Measurements from ENCODE around the gene ITIH5. TPM values are rescaled to one million over a fixed set of nuclear protein-coding genes. Genes with fewer than 3 reads are reported as not detected.

ITIH5 gene
- total and polyA plus RNA-seq, 2 donors (not counting 1 experiment from before 2014, with no cell fraction given) = not detected

DNA sequence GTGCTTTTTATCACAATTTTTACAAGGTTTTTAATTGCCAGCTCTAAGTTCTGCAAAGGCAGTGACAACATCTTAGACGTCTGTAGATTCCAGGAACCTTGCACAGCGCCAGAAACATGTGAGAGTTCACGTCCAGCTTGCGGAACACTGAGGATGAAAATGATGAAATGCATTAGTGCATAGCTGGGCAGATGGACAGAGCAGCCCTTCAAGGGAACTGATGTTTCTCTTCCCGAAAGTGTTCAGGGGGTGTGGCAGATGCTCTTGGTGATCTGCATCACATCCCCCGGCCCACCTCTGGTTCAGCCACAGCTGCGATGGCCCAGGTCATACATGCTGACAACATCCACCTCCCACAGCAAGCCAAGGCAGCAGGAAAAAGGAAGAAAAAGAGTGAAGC, 40.9 kb downstream of the ITIH5 start:
- no peaks in the 10 kb centered on the region for H4K20me1 ChIP-seq (ENCODE audit: control insufficient read depth, insufficient read depth, low read length, poor library complexity, severe bottlenecking)

DNA sequence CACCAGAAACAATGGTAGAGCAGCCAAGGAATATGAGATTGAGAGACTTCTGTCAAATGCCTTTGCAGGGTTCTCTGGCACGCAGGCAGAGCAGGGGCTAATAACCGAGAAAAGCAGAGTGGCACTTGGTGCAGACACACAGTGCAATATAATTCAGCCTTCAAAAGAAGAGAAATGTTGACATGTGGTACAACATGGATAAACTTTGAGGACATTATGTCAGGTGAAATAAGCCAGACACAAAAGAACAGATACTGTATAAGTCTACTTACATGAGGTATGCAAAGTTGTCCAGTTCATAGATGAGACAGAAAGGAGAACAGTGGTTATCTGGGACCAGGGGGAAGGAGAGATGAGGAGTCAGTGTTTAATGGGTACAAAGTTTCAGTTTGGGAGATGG, 41.8 kb downstream of the ITIH5 start:
- no peak overlapping the region for H3K9ac ChIP-seq (ENCODE audit: low read length)
- H3K27me3 Mint-ChIP-seq = no peaks in the 10 kb centered on the region
- H3K27ac Mint-ChIP-seq = no peak overlapping the region
- 100% methylated on average over 1 of the region's 2 CpGs for WGBS (ENCODE audit: insufficient coverage)
- no peak for TF ChIP-seq EZH2 (IDR thresholded peaks at IDR 0.05; ENCODE audit: borderline replicate concordance, insufficient read depth, low read depth, low read length, poor library complexity, severe bottlenecking)
- TF ChIP-seq, protein P1, sequence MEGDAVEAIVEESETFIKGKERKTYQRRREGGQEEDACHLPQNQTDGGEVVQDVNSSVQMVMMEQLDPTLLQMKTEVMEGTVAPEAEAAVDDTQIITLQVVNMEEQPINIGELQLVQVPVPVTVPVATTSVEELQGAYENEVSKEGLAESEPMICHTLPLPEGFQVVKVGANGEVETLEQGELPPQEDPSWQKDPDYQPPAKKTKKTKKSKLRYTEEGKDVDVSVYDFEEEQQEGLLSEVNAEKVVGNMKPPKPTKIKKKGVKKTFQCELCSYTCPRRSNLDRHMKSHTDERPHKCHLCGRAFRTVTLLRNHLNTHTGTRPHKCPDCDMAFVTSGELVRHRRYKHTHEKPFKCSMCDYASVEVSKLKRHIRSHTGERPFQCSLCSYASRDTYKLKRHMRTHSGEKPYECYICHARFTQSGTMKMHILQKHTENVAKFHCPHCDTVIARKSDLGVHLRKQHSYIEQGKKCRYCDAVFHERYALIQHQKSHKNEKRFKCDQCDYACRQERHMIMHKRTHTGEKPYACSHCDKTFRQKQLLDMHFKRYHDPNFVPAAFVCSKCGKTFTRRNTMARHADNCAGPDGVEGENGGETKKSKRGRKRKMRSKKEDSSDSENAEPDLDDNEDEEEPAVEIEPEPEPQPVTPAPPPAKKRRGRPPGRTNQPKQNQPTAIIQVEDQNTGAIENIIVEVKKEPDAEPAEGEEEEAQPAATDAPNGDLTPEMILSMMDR (IDR thresholded peaks at IDR 0.05) = no peak
- H3K4me3 ChIP-seq (ENCODE audit: control extremely low read depth in 1 of 5, extremely low read depth in 1 of 5, insufficient read depth in 1 of 5, low read depth in 2 of 5, low read length in 4 of 5) = no peak overlapping the region
- ChIA-PET CTCF (interaction anchor here (3.2 kb wide), 1 partner anchor 100 kb away, joined by 9 read pairs; no protein-coding TSS in a partner anchor), POLR2A (no interaction called here)
- intact Hi-C loops (cut with micrococcal nuclease) = no loop called here
- no peaks in the 10 kb centered on the region for H3K79me2 ChIP-seq (ENCODE audit: control insufficient read depth, insufficient read depth, low read length)
- H2AFZ ChIP-seq (ENCODE audit: insufficient read depth, low read depth, low read length, poor library complexity, severe bottlenecking) = no peak overlapping the region
- peaks cover 0 to 4% (median 2%) of the 10 kb centered on the region in 3 donors for H3K9me3 ChIP-seq (ENCODE audit: control extremely low read depth in 1 of 3, control insufficient read depth in 2 of 3, insufficient read depth in 1 of 3, low read length in 2 of 3)
- H3K4me1 Mint-ChIP-seq = no peaks in the 10 kb centered on the region
- no peaks in the 10 kb centered on the region for H3K36me3 ChIP-seq (replicated peaks in 1 of 2; ENCODE audit: control extremely low read depth in 1 of 2, control insufficient read depth in 1 of 2, extremely low read depth in 1 of 2, insufficient read depth in 2 of 2, low read length in 1 of 2)
- H3K27me3 ChIP-seq (replicated peaks in 1 of 4; ENCODE audit: control extremely low read depth in 1 of 4, control insufficient read depth in 3 of 4, insufficient read depth in 4 of 4, low read length in 3 of 4) = no peaks in the 10 kb centered on the region
- H3K4me3 Mint-ChIP-seq = no peak overlapping the region
- H4K20me1 ChIP-seq (ENCODE audit: control insufficient read depth, insufficient read depth, low read length, poor library complexity, severe bottlenecking) = no peaks in the 10 kb centered on the region
- H3K9me3 Mint-ChIP-seq (ENCODE audit: insufficient read depth) = no peaks in the 10 kb centered on the region
- no peak overlapping the region for H3K27ac ChIP-seq (ENCODE audit: low read length in 2 of 2)
- H3K4me2 ChIP-seq (replicated peaks; ENCODE audit: low read depth, low read length, poor library complexity, severe bottlenecking) = no peak overlapping the region
- ATAC-seq (ENCODE audit: low read depth) (no peak), DNase-seq (no peak)
- H3K4me1 ChIP-seq (ENCODE audit: control insufficient read depth in 2 of 2, insufficient read depth in 2 of 2, low read length in 2 of 2) = no peaks in the 10 kb centered on the region

More for the DNA sequence above, 40.9 kb downstream of the ITIH5 start:
- no peaks in the 10 kb centered on the region for H3K27me3 ChIP-seq (replicated peaks in 1 of 4; ENCODE audit: control extremely low read depth in 1 of 4, control insufficient read depth in 3 of 4, insufficient read depth in 4 of 4, low read length in 3 of 4)
- H3K9ac ChIP-seq (ENCODE audit: low read length) = no peak overlapping the region
- intact Hi-C loops (cut with micrococcal nuclease) = no loop called here
- H3K79me2 ChIP-seq (ENCODE audit: control insufficient read depth, insufficient read depth, low read length) = no peaks in the 10 kb centered on the region
- H3K4me3 Mint-ChIP-seq = no peak overlapping the region
- H3K4me1 ChIP-seq (ENCODE audit: control insufficient read depth in 2 of 2, insufficient read depth in 2 of 2, low read length in 2 of 2) = no peaks in the 10 kb centered on the region
- H3K27me3 Mint-ChIP-seq = no peaks in the 10 kb centered on the region
- H3K9me3 ChIP-seq (ENCODE audit: control extremely low read depth in 1 of 3, control insufficient read depth in 2 of 3, insufficient read depth in 1 of 3, low read length in 2 of 3) = peaks cover 0 to 4% (median 2%) of the 10 kb centered on the region in 3 donors
- no peaks in the 10 kb centered on the region for H3K36me3 ChIP-seq (replicated peaks in 1 of 2; ENCODE audit: control extremely low read depth in 1 of 2, control insufficient read depth in 1 of 2, extremely low read depth in 1 of 2, insufficient read depth in 2 of 2, low read length in 1 of 2)
- H3K4me2 ChIP-seq (replicated peaks; ENCODE audit: low read depth, low read length, poor library complexity, severe bottlenecking) = no peak overlapping the region
- ATAC-seq (ENCODE audit: low read depth) (no peak), DNase-seq (no peak)
- no peaks in the 10 kb centered on the region for H3K4me1 Mint-ChIP-seq
- H3K27ac Mint-ChIP-seq = no peak overlapping the region
- POLR2A ChIA-PET = no interaction called here
- H3K27ac ChIP-seq (ENCODE audit: low read length in 2 of 2) = no peak overlapping the region
- H3K9me3 Mint-ChIP-seq (ENCODE audit: insufficient read depth) = no peaks in the 10 kb centered on the region
- 86% methylated on average over 5 of the region's 7 CpGs for WGBS (ENCODE audit: insufficient coverage)
- no peak overlapping the region for H3K4me3 ChIP-seq (ENCODE audit: control extremely low read depth in 1 of 5, extremely low read depth in 1 of 5, insufficient read depth in 1 of 5, low read depth in 2 of 5, low read length in 4 of 5)
- no peak overlapping the region for H2AFZ ChIP-seq (ENCODE audit: insufficient read depth, low read depth, low read length, poor library complexity, severe bottlenecking)
- TF ChIP-seq, protein P1 (IDR thresholded peaks at IDR 0.05) = no peak
- TF ChIP-seq EZH2 (IDR thresholded peaks at IDR 0.05; ENCODE audit: borderline replicate concordance, insufficient read depth, low read depth, low read length, poor library complexity, severe bottlenecking) = no peak
- CTCF ChIA-PET = no interaction called here
